OCI-M1 (cell line): Measurements from ENCODE around the gene PNKP.

Experiments used
- DNase-seq: peaks from one replicate; lab custom pipeline; 2025; lab: John Stamatoyannopoulos, UW

PNKP gene

DNA sequence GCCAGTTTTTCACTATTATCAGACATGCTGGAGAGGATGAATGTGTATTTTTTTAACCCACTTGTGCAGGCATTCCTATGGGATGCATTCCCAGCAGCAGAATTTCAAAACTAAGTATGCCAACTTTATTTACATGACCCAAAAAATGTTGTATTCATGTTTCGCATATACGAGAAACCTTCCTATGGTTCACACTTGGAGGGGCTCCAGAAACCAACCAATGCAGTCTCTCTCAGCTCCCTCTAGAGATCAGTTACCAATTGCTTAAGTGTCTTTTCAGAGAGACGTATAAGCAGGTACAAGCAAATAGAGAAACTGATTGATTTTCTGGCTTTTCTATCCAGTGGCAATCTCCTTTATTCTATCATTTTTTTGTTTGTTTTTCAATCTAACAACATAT lies 22.0 kb downstream of the PNKP start:
- DNase-seq = no peak

DNA sequence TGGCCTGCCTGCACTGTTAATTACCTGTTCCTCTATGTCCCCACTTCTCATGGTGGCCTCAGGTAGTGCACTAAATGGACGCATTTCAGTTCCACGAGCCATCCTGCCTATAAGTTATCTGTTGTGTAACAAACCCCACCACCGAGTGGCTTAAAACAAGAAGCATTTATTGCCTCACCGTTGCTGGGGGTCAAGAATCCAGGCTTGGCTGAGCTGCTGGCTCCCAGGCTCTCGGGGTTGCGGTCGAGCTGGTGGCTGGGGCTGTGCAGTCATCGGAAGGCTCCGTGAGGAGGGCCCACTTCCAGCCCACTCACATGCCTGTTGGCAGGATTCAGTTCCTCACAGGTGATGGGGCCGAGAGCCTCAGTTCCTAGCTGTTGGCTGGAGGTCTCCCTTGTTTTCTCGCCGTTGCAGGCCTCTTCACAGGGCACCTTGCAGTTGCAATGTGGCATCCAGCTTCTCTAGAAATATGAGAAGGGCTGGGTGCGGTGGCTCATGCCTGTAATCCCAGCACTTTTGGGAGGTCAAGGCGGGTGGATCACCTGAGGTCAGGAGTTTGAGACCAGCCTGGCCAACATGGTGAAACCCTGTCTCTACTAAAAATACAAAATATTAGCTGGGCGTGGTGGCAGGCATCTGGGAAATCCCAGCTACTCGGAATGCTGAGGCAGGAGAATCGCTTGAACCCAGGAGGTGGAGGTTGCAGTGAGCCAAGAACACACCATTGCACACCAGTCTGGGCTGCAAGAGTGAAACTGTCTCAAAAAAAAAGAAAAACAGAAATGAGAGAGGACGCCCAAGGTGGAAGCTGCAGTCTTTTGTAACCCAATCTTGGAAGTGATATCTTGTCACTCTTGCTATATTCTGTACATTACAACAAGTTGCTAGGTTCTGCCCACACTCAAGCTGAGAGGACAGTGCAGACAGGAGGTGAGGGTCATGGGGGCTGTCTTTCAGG lies 23.0 kb downstream of the PNKP start:
- DNase-seq = no peak

DNA sequence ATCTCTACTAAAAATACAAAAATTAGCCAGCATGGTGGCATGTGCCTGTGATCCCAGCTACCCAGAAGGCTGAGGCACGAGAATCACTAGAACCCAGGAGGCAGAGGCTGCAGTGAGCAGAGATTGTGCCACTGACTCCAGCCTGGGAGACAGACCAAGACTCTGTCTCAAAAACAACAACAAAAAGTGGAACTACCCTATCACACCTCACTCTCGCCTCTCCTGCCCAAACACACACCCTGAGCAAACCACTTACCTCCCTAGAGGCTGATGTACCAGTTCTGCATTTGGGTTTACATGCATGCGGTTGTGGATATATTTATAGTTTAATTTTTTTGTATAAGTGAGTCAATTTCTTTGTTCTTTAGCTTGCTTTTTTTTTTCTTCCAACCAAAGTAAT lies 24.1 kb downstream of the PNKP start:
- no peak for DNase-seq

DNA sequence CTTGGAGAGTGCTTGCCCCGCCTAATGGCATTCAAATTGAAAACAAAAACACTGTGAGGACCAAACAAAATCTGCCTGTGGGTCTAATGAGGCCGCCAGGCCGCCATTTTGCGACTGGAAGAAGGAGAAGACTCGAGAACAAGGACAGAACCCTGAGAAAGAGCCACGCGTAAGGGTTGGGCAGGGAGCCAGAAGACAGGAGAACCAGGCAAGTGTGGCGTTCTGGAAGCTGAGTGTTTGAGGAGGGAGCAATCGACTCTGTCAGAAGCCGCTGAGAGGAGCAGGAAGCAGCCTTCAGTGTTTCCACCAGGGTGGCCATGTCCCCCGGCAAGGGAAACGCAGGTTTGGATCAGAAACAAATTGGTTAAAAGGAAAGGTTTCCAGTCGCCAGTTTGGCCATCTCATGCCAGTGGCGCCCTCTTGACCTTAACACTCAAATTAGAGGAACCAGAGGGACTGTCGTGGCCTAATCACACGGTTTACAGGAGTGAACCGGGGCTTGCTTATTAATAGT lies 26.6 kb downstream of the PNKP start:
- no peak for DNase-seq

DNA sequence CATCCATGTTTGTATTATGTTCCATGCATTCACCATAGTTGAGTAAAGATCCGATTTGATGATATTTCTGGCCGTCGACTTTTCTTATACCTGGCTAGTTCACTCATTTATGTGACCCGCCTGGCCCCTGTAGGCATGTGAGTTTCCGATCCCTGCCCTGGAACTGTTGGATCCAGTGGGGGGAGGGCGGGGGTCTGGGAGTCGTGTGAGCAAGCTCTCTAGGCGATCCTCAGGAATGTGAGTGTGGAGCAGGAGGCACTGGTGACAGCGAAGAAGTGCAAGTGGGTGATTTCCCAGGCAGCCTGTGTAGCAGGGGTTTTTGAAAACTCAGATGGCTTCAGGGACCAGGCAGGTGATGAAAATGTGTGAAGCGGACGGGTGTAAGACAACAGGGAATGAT lies 27.1 kb downstream of the PNKP start:
- no peak for DNase-seq

DNA sequence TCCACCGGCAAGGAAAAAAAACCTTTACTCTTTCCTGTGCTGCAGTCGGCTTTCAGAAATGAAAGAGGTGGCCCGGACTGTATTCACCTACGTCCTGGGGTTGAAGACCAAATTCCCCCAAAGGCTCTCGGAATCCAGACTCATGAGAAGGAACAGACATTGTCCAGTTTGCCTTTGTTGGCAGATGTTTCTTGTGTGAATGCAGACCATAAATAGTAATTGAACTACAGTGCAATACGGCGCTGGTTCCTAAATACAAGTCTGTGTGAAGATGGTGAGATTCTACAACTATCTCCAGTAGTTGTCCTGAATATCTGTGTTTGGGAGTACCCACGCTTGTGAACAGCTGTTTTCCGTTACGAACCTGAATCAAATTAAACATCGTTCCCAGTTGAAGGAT lies 27.7 kb downstream of the PNKP start:
- no peak for DNase-seq

DNA sequence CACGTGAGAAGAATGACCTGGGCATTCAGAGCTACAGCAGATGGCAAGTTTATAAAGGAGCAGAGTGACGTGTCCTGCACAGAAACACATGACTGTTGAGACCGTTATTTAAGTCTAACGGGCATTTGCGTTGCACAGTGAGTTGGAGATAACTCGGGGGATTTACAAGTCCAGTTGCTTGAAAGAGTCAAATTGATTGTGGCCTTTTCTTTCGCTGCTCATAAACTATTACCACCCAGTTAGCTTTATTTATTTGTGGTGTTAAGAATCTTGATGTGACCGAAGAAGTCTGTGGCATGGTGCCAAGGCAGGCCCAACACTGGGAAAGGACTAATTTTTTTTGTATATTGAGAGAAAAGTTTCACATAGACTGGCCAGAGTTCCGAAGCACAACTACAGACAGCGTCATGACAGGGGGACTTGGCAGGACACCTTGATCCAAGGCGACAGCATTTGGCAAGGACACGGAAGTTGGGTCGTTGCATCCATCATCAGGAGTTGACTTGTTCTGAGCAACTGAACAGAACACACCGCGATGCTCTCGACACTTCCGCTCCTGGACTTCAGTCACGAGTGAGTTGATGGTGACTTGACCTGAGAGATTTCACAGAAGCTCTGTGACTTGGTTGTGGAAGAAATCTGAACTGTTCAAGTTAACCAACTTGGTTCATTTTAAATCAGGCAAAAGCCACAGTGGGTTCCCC lies 28.3 kb downstream of the PNKP start:
- DNase-seq = no peak

DNA sequence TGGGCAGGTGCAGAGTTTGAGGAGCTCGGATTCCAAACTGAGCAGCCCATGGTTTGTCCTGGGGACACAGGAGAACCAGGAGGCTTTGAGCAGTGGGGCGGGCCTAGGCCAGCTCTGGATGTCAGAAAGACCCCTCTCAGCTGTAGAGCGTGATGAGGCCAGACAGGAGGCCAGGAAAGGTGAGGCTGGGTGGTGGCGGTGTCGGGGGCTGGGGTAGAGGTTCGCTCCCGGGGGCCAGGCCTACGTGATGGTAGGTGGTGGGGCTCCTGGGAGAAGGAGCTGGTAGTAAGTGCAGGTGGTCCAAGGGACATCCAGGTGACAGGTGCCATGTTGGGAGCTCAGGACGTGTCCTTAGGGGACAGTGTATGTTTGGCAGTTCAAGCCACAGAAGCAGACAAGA lies 30.0 kb downstream of the PNKP start:
- DNase-seq = no peak

DNA sequence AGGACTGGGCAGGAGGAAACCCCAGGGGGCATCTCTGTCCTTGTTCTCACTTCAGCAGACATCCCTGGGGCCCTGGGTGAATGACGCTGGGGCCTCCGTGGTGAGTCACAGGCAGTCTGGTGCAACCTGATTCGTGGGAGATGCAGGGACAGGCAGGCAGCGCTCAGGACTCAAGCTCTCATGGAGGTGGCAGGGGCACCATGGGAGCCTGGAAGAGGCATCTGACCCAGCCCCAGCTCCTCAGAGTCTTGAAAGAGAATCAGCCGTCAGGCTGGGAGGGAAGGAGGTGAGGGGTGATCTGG lies 30.4 kb downstream of the PNKP start:
- DNase-seq = no peak

DNA sequence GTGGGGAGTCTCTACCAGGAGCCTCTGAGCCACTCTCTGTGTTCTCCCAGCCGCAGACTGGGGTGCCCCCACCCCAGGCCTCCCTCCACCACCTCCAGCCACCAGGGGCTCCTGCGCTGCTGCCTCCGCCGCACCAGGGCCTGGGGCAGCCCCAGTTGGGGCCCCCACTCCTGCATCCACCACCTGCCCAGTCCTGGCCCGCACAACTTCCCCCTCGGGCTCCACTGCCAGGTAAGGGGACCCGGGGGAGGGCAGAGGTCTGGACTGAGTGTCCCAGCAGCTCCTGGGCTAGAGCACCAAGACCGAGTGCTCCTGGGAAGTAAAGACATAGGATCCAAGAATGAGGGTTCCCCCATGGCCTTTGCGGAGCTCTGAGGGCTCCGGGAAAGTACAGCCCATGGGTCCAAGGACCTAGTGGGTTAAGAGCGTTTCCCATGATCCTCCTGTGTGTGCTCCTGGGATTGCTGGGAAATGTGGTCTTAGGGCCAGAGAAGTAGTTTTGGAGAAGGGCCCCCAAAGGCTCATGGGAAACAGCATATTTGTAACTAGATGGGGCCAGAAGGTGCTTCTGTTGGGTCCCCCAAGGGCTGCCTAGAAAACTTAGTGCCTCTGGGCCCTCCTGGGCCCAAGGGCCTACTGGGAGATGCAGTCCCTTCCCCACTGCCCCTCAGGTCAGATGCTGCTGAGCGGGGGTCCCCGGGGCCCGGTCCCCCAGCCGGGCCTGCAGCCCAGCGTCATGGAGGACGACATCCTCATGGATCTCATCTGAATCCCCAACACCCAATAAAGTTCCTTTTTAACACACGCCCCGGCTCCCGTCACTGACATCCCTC lies 31.0 kb downstream of the PNKP start:
- DNase-seq = no peak

DNA sequence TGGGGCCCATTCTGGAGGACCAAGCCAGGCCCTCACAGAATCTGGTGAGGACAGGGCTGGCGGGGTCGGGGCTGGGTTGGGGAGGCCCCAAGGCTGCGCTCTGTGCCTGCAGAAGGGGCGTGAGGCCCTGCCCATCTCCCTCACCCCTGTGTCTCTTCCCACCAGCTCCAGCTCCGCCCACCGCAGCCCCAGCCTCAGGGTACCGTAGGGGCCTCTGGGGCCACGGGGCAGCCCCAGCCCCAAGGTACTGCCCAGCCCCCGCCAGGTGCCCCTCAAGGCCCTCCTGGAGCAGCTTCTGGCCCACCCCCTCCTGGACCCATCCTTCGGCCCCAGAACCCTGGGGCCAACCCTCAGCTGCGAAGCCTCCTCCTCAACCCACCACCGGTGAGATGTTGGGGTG lies 31.8 kb downstream of the PNKP start:
- no peak for DNase-seq

DNA sequence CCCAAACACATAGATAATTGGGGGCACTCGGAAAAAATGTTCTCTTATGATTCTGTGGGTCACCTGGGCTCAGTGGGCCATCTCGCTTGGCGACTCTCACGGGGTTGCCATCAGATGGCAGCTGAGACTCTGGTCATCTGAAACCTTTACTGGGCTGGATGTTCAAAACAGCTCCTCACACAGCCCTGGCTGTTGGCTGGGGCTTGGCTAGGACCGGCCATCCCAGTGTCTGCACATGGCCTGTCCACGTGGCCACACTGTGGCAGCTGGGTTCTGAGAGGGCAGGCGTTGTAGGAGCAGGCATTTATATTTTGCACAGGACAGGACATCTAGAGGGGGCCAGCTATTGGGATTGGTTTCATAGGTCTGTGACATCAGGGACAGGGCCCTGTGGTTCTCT lies 33.8 kb downstream of the PNKP start:
- no peak for DNase-seq

DNA sequence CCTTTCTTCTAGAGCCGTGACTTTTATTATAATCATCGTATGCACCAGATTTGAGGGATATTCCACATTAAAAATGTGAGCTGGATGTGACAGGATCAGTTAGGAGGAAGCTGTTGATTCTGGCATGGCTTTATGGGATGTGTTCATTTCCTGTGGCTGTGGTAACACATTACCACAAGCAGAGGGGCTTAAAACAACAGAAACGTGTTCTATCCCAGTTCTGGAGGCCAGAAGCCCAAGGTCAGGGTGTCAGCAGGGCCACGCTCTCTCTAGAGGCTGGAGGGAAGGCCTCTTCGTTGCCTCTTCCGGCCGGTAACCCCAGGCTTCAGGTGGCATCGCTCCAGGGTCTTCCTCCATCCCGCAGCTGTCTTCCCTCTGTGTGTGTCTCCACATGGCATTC lies 34.8 kb downstream of the PNKP start:
- DNase-seq = no peak

DNA sequence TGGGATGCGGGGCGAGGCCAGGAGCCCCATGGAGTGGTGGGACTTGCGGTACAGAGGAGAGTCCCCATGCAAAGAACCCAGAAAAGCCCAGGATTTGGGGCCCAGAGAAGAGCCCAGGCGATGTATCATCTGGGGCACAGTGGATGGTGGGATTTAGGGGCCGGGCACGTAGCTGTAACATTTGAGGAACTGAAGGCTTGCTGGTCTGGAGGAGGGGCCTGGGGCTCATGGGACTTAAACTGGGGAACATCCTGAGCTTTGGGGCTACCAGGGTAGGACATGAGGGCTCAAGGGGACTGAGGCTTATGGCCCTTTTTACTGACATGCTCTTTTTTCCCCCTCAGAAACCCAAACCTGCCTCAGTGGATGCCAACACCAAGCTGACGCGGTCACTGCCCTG lies 35.8 kb downstream of the PNKP start:
- DNase-seq = no peak

DNA sequence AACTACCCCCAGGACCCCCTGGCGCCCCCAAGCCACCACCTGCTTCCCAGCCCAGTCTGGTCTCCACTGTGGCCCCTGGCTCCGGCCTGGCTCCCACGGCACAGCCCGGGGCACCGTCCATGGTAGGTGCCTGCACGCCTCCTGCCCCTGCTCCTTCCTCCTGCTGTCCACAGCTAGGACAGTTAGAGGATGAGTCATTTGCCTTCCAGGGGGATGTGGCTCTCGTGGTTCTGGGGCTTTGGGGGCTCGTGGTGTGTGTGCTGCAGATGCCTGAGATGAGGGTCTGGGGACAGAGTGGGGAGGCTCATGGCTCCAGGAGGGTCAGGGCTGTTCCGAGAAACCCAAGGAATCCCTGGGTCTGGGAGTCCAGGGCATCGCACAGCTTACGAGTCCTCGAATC lies 36.6 kb downstream of the PNKP start:
- DNase-seq = no peak

DNA sequence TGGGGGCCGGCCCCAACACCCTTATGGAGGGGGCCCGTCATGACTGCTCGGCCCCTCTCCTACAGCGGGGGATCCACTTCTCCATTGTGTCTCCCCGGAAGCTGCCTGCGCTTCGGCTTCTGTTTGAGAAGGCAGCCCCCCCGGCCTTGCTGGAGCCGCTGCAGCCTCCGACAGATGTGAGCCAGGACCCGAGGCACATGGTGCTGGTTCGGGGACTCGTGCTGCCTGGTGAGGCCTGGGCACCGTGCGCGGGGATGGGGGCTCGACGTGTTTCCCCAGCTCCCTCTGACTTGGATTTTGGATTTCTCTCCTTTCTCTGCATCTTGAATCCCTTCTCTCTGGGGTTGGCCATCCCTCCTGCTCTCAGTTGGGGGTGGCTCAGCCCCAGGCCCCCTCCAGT lies 37.7 kb downstream of the PNKP start:
- no peak for DNase-seq

DNA sequence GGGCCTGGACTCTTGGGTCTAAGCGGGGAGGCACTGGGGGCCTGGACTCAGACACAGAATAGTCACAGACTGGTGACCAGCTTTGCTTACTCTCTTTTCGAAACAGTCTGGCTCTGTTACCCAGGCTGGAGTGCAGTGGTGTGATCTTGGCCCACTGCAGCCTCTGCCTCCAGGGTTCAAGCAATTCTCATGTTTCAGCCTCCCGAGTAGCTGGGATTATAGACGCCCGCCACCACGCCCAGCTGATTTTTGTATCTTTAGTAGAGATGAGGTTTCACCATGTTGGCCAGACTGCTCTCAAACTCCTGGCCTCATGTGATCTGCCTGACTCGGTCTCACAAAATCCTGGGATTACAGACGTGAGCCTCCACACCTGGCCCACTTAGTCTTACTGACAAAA lies 38.2 kb downstream of the PNKP start:
- DNase-seq = no peak

DNA sequence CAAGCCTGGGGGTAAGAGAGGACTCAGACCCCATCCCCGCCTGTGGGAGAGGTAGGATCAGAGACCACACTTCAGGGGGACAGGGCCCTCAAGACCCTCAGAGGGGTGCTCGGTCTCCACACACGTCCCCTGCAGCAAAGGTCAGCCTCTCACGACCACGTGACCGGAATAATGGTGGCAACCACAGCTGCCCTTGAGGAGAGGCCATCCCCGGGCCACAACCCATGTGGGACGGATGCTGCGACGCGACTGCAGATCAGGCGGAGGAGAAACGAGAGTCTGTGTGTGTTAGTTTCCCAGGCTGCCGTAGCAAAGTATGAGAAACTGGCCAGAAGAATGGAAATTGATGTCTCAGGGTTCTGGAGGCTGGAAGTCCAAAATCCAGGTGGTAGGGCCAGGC lies 40.3 kb downstream of the PNKP start:
- DNase-seq = no peak

DNA sequence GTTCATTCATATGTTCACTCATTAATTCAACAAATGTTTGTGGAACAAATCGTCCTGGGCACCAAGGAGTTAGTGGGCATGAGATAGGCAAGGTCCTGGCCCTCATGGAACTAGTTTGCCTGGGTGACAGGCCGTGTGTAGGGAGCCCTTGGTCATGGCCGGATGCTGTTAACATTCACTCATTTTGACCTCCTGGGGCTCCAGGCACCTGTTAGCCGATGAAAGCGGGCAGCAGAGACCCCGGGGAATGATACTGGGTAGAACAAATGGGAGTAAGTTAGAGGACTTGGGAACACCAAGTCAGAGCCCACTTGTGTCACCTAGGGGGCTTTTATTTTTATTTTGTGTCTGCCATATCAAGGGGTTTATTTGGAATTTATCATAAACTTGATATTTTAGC lies 42.7 kb downstream of the PNKP start:
- no peak for DNase-seq

DNA sequence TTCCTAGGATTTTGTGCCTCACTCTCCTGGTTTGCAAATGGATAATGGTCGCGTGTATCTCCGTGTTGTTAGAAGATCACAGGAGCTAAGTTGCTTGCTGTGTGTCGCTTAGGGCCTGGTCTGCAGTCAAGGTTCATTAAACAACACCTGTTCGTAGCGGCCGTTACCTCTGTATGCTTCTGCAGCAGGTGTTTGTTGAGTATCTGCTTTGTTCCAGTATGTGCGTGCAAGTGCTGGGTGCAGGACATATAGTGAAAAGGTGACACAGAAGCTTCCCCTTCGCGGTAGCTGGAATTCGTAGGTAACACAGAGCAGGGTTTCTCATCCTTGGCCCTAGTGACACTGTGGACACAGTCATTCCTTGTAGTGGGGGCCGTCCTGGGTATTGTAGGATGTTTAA lies 43.9 kb downstream of the PNKP start:
- DNase-seq = no peak

DNA sequence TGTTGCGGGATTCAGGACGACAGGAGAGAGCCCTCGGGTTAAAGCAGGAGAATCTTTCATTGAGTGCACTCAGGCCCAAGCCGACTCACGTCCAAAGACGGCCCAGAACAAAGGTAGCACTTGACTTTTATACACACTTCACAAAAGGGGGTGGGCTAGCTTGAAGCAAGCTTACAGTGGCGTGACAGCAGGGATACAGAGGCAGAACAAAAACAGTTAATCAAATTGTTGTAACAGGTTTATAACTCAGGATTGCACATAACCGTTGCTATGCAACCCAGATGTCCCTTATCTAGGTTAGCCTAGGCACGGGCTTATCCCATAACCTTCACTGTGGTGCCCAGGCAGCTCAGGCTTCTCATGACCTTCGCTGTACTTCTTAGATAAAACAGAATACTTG lies 47.3 kb downstream of the PNKP start:
- DNase-seq = peak; percentile 93

DNA sequence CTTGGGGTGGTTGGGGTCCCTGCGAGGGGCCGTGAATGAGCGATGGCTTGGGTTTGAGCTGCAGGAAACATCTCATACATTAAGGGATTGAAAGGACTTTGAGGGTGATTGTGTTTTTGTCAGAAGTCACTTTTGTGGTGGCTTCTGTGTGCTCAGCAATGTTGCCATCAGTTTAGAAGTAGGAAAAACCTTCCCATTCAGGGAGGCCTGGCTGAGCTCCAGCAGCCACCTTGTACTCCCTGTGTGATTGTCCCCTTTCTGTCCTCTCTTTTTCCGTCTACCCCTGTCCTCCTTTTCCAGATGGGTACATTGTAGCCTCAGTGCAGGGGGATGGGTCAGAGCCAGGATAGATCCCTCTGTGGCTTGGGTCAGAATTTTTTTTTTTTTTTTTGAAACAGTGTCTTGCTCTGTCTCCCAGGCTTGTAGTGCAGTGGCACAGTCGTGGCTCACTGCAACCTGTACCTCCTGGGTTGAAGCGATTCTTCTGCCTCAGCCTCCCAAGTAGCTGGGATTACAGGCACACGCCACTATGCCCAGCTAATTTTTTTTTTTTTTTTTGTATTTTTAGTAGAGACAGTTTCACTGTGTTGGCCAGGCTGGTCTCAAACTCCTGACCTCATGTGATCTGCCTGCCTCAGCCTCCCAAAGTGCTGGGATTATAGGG lies 47.8 kb downstream of the PNKP start:
- peak; percentile 34 for DNase-seq
